Stimulated activated CD4-positive, alpha-beta T cell treated with anti-CD3 and anti-CD28 coated beads, Interleukin-4, amount 100 ng/mL, for 48 hours (primary cell): ENCODE results near the gene MERTK.
"Not testable (repeated sequence)": the region's sequence is repeated elsewhere in the genome, so short reads cannot be mapped to it uniquely, and the experiment has no call there.

Experiments used
- DNase-seq, 2 donors: peaks; one replicate each; pipeline ENCODE4 v3.0.0-alpha.2; 2020; ENCODE audit warnings: low read depth in 2 of 2

Gene MERTK

DNA sequence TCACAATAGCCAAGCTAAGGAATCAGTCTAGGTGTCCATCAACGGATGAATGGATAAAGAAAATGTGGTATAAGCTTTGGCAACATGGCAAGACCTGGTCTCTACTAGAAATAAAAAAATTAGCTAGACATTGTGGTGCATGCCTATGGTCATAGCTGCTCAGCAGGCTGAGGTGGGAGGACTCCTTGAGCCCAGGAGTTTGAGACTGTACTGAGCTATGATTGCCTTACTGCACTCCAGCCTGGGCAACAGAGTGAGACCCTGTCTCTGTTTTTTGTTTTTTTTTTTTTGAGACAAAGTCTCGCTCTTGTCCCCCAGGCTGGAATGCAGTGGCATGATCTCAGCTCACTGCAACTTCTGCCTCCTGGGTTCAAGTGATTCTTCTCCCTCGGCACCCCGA, 11.6 kb downstream of the MERTK start:
- DNase-seq = not testable (repeated sequence)

DNA sequence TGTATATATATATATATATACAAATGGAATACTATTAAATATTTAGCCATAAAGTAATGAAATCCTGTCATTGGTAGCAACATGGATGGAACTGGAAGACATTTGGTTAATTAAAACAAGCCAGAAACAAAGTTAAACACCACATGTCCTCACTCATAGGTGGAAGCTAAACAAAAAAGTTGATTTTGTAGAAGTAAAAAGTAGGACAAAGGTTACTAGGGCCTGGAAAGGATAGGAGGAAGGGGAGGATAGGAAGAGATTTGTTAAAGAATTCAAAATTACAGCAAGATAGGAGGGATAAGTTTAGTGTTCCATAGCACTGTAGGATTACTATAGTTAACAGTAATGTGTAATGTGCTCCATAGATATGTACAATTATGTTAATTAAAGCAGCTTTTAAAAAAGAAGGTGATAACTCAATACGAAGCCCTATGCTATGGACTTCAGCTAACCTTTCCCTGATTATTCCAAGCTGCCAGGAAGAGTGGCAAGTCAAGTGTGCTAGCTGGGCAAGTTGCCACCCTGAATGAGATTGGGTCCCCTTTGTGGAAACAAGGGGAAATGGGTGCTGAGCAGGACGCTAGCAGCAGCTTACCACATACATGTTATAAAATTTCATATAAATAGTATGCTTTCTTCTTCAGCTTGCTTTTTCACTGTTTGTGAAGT, 12.3 kb downstream of the MERTK start:
- no peak for DNase-seq

DNA sequence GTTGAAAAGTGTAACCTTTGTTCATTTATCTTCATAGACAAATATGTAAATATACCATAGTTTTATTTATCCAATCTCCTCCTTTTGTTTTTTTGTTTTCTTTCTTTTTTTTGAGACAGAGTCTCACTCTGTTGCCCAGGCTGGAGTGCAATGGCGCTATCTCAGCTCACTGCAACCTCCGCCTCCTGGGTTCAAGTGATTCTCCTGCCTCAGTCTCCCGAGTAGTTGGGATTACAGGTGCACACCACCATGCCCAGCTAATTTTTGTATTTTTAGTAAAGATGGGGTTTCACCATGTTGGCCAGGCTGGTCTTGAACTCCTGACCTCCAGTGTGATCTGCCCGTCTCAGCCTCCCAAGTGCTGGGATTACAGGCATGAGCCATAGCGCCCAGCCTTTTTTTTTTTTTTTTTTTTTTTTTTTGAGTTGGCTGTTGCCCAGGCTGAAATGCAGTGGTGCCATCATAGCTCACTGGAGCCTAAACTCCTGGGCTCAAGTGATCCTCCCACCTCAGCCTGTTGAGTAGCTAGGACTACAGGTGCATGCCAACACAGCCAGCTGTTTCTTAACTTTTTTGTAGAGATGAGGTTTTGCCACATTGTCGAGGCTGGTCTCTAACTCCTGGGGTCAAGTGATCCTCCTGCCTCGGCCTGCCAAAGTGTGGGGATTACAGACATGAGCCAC, 13.0 kb downstream of the MERTK start:
- DNase-seq = not testable (repeated sequence)

DNA sequence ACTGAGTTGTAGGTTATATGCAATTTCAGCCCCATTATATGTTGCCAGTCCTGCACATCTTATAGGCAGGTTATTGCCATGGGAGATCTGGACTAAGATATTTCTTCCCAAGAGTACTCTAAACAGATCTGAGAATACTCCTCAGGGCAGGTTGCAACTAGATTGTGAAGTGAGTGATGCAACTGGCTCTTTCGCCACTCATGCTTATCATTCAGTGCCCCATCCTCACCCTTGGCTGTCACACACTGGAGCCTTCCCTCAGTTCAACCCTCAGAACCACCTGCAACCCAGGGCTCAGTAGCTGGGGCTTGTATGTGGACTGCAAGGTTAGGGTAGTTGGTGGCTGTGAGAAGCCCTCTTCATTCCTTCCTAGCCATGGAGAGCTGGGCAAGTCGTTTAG, 14.1 kb downstream of the MERTK start:
- no peak for DNase-seq

DNA sequence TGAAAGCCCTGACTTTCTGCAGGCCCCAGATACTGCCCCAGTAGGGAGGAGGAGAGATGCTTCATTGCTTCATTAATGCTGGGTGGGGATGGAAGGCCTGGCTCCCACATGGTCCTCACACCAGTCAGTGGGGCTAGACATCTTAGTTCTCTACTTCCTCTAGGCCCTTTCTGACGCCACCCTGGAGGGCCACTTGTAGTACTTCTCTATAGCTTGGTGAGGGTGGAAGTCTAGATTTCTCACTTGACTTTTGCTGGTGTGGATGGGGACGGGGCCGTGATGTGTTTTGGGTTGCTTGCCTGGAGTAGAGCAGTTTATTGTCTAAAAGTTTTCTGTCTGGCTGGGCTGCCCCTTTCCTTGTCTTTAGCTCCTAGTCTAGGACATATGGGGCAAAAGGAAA, 18.7 kb downstream of the MERTK start:
- DNase-seq = no peak

DNA sequence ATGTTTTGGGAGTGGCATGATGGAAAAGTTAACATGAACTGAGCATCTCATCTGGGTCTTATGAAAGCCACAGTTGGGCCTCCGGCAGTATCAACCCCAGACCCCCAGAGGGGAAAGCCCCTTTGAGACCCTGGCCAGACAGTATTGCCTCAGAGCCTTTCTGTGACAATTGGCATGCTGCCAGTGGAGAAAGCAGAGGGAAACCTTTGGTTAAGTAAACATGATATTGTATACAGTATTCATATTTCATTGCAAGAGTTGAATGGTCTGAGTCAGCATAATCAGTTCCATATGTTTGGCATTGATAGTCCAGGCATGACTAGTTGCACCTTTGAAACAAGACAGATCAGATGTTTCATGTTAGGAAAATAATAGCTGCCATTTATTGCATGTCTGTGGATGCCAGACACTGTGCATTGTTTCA, 20.0 kb downstream of the MERTK start:
- DNase-seq = no peak

DNA sequence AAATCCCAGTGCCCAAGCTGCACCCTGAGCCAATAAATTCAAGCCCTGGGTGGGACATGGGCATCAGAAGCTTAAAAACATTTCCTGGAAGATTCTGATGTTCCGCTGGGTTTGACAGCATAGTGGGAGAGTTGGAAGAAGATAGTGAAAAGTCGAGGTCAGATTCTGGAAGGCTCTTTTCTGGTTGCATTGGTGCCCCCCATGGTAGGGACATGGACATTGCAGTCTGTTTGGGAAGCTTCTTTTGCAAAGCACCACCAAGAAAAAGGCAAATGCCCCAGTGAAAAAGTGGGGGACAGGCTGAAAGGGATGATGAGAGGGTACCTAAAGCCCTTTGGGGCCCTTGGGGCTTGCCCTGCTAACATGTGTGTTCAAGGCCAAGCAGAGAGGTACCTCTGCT, 21.0 kb downstream of the MERTK start:
- DNase-seq = no peak

DNA sequence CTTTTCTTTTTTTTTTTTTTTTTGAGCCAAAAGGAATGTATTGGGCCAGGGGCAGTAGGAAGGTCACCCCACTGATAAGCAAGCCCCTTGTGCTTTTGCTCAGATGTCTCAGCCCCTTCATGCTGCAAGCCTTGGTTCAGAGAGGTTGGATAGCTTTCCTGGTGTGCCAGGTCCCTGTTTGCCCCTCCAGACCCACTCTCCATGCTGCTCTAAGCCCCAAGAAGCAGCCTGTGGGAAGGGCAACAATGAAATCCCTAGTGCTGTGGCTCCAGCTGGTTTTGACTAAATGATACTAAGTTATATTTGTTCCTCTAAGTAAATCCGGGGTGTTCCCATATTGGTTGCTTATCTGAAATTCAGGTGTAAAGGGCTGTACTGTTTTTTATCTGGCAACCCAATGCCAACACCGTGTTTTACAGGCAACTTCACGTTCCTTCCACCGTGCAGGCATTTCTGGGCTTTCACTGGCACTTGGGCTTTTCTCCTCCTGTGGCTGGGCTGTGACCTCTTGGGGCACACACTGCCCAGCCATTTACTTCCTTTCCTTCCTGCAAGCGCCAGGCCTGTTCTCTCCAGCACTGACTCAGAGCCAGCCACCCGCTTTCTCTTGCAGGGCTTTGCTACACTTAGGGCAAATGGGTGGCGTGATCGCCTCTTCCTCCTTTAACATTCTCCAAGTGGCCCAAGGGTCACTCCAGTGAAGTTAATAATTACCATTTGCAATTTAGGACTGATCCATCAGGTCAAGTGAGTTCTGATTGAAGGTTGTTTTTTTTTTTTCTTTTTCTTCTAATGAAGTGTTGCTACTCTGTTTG, 21.6 kb downstream of the MERTK start:
- no peak for DNase-seq

DNA sequence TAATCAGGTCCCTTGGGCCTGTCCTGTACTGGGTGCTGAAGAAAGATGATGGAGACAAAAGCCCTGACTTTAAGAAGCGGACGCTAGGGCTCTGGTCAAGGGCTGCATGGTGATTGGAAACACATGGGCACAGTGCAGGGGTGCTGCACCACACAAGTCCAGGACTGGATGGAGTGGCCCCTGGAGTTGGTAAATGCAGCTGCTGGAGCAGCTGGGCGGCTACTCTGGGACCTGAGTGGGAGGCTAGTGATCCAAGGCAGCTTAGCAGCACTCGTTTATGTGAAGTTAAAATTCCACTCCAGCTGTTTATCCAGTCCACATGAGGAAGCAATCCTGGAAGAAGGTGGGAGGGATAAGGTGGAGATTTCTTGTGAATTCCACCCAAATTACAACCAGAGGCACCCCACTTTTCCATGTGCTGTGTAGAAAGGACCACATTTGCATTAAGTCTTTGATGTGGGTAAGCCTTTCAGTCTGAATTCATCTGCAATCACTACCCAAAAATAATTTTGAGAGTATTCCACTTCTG, 24.9 kb downstream of the MERTK start:
- no peak for DNase-seq

DNA sequence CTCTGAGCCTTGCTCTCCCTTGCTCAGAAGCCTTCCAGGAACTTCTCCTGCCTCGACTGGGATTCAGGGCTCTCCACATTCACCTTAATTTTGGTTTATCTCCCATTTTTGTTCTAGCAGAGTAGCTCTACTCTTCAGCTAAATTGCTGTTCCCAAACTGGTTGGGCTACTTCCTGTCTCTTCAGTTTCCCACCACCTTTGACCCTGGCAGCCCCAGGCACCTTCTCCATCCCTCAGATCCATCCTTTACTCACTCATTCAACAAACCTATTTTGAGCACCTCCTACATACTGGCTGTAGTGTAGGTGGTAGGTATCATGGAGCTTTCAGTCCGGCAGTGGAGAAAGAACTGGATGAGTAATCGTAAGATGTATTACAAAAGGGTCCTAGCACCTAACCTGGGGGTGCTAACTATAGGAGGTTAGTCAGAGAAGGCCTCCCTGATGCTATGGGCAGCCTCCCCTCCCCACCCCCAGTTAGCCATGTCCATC, 26.3 kb downstream of the MERTK start:
- DNase-seq = no peak

DNA sequence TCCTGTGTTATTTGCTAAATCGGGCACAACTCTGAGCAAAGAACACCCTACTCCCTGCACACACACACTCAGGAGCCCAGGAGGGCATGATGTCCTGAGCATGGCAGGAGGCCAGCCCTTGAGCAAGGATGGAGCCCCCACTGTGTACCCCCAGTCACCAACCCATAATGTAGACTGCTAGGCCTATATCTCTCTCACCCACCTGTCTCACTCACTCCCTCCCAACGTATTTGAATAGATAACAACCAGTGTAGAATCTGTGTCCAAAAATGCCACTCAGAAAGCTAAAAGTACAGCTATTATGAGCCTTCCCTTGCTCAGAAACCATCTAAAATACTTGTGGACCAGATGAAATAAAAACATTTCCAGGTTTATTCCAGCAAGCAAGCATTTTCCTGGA, 29.3 kb downstream of the MERTK start:
- no peak for DNase-seq

DNA sequence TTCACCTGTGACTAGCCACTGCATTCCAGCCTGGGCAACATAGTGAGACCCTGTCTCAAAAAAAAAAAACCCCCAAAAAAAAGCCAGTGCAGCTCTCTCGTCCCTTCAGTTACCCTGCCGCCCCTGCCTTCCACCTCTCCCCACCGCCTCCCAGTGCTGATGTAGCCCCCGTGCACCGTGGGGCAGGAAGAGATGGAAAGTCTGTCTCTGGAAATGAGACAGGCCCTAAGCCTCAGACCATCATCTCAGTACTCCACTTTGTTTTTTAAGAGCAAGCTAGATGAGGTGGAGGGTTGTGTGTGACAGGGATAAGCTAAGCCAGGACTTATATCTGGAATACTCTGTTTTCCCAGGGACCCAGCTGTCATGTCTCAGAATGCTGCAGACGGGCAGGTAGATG, 32.0 kb downstream of the MERTK start:
- DNase-seq = no peak

DNA sequence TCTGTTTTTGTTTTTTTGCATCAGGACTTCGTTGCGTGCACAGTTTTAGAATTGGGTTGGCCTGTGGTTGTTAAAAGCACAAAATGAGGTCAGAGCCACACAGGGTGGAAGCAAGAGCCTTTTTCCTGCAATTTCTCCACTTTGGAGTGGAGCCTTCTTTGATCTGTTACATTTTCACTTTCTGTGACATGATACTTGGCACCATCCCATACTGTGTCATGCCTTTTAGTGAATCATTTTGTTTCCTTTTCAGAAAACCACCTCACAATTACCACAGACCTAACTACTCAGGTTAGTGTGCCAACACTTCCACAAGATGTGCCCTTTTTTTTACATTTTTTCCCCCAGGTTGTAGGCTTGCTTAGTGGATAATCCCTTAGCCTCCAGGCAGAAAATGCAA, 32.5 kb downstream of the MERTK start:
- DNase-seq = peak in 1 of 2 donors; percentile 14

DNA sequence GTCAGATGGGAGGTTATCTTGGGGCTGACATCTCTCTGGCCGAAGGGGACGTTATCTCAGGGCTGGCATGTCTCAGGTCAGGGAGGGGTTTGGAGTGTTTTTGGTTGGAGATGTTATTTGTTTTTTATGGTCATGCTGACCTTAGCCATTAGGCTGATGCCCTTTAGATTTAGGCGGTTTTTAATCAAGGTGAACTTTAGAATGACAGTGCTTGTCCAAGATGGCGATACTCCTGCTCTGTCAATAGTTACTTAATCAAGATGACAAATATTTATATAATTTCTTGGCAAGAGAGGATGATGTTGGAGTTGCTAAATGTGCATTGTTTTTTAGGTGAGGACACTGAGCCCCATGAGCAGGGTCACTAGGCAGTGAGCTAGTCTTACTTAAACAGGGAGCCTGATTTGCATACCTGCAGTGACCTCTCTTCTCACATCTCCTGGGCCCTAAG, 34.5 kb downstream of the MERTK start:
- DNase-seq = no peak

DNA sequence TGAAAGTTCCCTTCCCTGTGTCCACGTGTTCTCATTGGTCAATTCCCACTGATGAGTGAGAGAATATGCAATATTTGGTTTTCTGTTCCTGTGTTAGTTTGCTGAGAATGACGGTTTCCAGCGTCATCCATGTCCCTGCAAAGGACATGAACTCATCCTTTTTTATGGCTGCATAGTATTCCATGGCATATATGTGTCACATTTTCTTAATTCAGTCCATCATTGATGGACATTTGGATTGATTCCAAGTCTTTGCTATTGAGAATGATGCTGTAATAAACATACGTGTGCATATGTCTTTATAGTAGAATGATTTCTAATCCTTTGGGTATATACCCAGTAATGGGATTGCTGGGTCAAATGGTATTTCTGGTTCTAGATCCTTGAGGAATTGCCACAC, 35.5 kb downstream of the MERTK start:
- not testable (repeated sequence) for DNase-seq

DNA sequence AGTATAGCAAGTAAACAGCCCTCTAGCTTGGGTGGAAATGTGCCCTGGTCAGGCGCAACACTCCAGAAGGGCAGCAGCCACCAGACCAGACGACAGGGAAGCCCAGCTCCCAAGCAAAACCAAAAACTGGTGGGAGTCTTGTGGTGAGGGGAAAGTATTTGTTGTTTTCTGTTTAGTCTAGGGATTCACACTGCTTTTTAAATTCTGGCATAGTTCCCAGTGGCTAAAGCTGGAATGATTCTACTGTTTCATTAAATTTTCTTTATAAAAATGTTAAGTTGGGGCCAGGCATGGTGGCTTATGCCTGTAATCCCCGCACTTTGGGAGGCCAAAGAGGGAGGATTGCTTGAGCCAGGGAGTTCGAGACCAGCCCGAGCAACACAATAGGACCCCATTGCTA, 38.5 kb downstream of the MERTK start:
- DNase-seq = no peak

DNA sequence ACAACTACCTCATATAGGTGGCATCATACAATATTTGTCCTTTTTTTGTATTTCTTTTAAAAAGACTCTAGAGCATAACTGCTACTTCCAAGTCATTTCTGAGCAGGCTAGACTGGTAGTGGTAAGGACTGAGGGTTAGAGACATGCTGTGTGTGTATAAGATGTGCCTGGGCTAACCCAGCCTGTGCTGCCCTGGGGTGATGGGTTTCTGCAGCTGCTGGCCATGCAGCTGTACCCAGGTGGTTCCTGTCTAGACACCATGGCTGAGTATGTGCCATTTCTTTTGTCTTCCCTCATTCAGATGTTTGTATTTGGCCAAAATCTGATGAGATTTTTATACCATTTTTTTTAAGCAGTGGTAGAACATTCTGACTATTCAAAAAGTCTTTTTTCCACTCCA, 40.0 kb downstream of the MERTK start:
- no peak for DNase-seq

DNA sequence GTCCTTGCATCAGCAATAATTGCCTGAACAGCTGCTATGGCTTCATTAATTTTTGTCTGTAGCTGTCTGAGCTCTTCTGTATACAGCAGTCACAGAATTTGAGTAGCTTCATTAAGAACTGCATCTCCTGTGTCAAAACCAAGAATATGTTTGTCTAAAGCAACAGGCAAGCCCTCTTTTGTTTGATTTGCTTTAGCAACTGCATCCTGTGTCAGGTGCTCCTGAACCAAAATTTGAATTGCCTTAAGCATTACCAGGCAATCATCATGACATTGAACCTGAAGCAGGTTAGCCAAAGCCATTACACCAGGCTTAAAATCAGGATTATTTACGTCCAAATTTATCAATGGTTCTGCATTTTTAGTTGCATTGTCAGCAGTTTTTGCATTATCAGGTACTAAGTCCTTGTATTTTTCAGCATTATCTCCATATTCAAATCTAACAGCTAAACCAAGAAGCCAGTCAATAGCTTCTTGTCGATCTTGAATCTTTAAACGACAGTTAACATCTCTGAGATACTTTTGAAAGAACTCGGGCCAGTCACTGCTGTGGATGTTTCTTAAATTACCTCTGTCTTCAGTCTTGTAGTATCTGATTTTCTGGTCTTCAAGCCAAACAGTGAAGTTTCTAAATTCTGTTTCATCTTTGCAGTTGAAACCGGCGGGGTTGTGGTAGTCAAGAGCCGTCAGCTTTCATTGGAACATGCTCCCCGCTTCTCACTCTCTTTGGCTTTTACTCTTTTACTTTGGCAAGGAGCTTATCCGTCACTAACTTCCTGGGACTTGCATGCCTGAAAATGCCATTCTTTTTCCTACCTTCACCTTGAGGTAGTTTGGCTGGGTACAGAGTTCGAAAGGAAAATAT, 42.2 kb downstream of the MERTK start:
- DNase-seq = no peak

DNA sequence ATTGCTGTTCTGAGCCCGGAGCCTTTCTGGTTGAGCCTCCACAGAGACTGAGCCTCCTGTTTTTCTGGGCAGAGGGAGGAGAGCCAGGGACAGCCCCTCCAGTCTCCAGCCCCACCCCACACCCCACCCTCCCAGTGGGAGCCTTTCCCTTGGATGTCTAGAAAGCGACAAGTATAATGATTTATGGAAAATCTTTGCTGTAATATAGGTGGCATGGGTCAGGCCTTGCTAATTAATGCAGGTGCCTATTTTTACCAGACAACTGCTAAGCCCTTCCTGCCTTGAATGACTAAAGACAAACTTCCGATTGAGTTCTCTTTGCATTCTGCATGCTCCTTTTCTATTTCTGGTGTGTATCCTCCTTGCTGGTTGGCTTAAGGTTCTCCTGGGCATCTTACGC, 43.1 kb downstream of the MERTK start:
- no peak for DNase-seq

DNA sequence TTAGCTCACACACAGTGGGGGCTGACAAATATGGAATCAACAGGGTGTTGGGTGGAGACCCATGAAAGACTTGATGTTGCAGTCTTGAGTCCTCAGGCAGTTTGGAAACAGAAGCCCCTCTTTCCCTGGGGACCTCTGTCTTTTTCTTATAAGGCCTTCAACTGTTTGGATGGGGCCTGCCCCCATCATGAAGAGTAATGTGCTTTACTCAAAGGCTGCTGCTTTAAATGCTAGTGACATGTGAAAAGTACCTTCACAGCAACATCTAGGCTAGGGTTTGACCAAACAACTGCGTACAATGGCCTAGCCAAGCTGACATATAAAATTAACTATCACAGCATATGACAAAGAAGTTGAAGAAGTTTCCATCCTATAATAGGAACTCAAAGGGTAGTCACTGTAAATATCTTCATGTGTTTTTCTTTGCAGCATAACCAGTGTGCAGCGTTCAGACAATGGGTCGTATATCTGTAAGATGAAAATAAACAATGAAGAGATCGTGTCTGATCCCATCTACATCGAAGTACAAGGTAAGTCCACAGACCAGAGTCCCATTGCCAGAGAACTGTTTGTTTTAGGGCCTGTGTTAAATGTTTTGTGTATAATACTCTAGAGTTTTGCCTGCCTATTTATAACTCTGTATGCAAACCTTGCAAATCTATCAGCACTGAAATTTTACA, 46.3 kb downstream of the MERTK start:
- no peak for DNase-seq
